GM18909 (cell line): ENCODE results near the gene DNAJC5.
"Not testable (repeated sequence)": the region's sequence is repeated elsewhere in the genome, so short reads cannot be mapped to it uniquely, and the experiment has no call there.

Experiments used
- ATAC-seq: cut with Tn5 transposase; IDR thresholded peaks from one replicate; pipeline ENCODE4 v1.9.1; 2021; ENCODE audit warnings: mild to moderate bottlenecking; ENCODE audit not compliant: unreplicated experiment, poor library complexity

DNAJC5 gene

GRCh38 chr20:63962426-63963347, 67.8 kb downstream of the DNAJC5 start:
- ATAC-seq, result no peak

- ATAC-seq, result no peak
Observed at GRCh38 chr20:63963348-63963741, 68.4 kb downstream of the DNAJC5 start.

GRCh38 chr20:63963784-63964301, 68.9 kb downstream of the DNAJC5 start:
- no peak for ATAC-seq

- no peak for ATAC-seq
Observed at GRCh38 chr20:63964412-63964811, 69.5 kb downstream of the DNAJC5 start.

- ATAC-seq, result no peak
Observed at GRCh38 chr20:63966172-63966943, 71.4 kb downstream of the DNAJC5 start.

- no peak for ATAC-seq
Observed at GRCh38 chr20:63966944-63967322, 72.0 kb downstream of the DNAJC5 start.

GRCh38 chr20:63967330-63968135, 72.6 kb downstream of the DNAJC5 start:
- ATAC-seq, result no peak

GRCh38 chr20:63968136-63968927, 73.4 kb downstream of the DNAJC5 start:
- no peak for ATAC-seq

- no peak for ATAC-seq
Observed at GRCh38 chr20:63968928-63969760, 74.2 kb downstream of the DNAJC5 start.

GRCh38 chr20:63969838-63970713, 75.2 kb downstream of the DNAJC5 start, which contains the start of gene ZNF512B:
ZNF512B (minus strand) TSS chr20:63969930; CDS start chr20:63967950, 1,980 bp downstream.
- ATAC-seq, result no peak

- ATAC-seq, result no peak
Observed at GRCh38 chr20:63970714-63971431, 75.9 kb downstream of the DNAJC5 start.

GRCh38 chr20:63971960-63972311, 77.0 kb downstream of the DNAJC5 start:
- ATAC-seq, result not testable (repeated sequence)

- no peak for ATAC-seq
Observed at GRCh38 chr20:63972312-63973159, 77.6 kb downstream of the DNAJC5 start.

- no peak for ATAC-seq
Observed at GRCh38 chr20:63973160-63973479, 78.2 kb downstream of the DNAJC5 start.

GRCh38 chr20:63973636-63974401, 78.9 kb downstream of the DNAJC5 start:
- no peak for ATAC-seq
